ENCODE results near the gene CTR9. TPM values are rescaled to one million over a fixed set of nuclear protein-coding genes. Genes with fewer than 3 reads are reported as not detected.

The CTR9 gene
- total and polyA plus RNA-seq, 2 of the 13 experiments (the other 11 are each of a cell fraction or from before 2014, with no cell fraction given): 6.6 to 22.1 TPM

- TF ChIP-seq HCFC1 (IDR thresholded peaks at IDR 0.05; ENCODE audit: low read depth, low read length) (peak; percentile 50; the same call in 1 of the 2 replicates), NFE2L1 (CRISPR knock-in tag; IDR thresholded peaks at IDR 0.05; ENCODE audit: borderline replicate concordance) (no peak), ZHX2 (IDR thresholded peaks at IDR 0.05; ENCODE audit: low read depth) (peak; percentile 66; the same call in 1 of the 2 replicates), ZHX2 (CRISPR knock-in tag; IDR thresholded peaks at IDR 0.05; ENCODE audit: borderline replicate concordance) (no peak), ZNF549 (CRISPR knock-in tag; IDR thresholded peaks at IDR 0.05) (0 out of 2 replicates have a peak, but pooled peaks have one; percentile 45), XRCC5 (optimal IDR thresholded peaks at IDR 0.05; ENCODE audit: low read length) (peak; percentile 83), ZNF138 (CRISPR knock-in tag; IDR thresholded peaks at IDR 0.05; ENCODE audit: low read depth) (no peak), HNF4A (CRISPR knock-in tag; IDR thresholded peaks at IDR 0.05) (peak; percentile 25; the same call in 1 of the 2 replicates), ARNT (IDR thresholded peaks at IDR 0.05) (no peak), NCOA5 (CRISPR knock-in tag; IDR thresholded peaks at IDR 0.05) (no peak), CENPX (CRISPR knock-in tag; IDR thresholded peaks at IDR 0.05) (no peak), SRY (CRISPR knock-in tag; IDR thresholded peaks at IDR 0.05) (0 out of 2 replicates have a peak, but pooled peaks have one; percentile 51), SRSF9 (IDR thresholded peaks at IDR 0.05; ENCODE audit: borderline replicate concordance, insufficient read depth, low read depth, low read length, poor library complexity, severe bottlenecking) (no peak), THAP8 (CRISPR knock-in tag; IDR thresholded peaks at IDR 0.05; ENCODE audit: borderline replicate concordance) (no peak), U2AF2 (IDR thresholded peaks at IDR 0.05; ENCODE audit: low read depth, low read length) (no peak), KDM2A (CRISPR knock-in tag; IDR thresholded peaks at IDR 0.05; ENCODE audit: borderline replicate concordance, low read depth) (peak; percentile 97; the same call in 1 of the 2 replicates), DDIT3 (CRISPR knock-in tag; IDR thresholded peaks at IDR 0.05) (no peak), ZNF260 (CRISPR knock-in tag; IDR thresholded peaks at IDR 0.05; ENCODE audit: borderline replicate concordance, low read depth) (no peak), ZNF317 (CRISPR knock-in tag; IDR thresholded peaks at IDR 0.05) (peak; percentile 77; the same call in 1 of the 2 replicates), ZNF224 (CRISPR knock-in tag; IDR thresholded peaks at IDR 0.05) (peak; percentile 90), RFXANK (CRISPR knock-in tag; IDR thresholded peaks at IDR 0.05) (no peak), IKZF5 (CRISPR knock-in tag; IDR thresholded peaks at IDR 0.05) (peak; percentile 87; the same call in 1 of the 2 replicates), THAP11 (CRISPR knock-in tag; IDR thresholded peaks at IDR 0.05) (peak; percentile 93)
Measured at GRCh38 chr11:10750838-10751580, at the start of gene CTR9 (continued).

Measured in HepG2 (cell line).